ENCODE measurements around the gene GSPT1.

GSPT1 gene

GRCh38 chr16:11913425-11914079, 2.2 kb downstream of the GSPT1 start:
- peak; percentile 18 for DNase-seq (ENCODE audit: low spot score)

- DNase-seq (ENCODE audit: low spot score), result peak; percentile 41
Observed at GRCh38 chr16:11909653-11910545, 5.9 kb downstream of the GSPT1 start.

GRCh38 chr16:11907160-11907970, 8.4 kb downstream of the GSPT1 start:
- no peak for DNase-seq (ENCODE audit: low spot score)

GRCh38 chr16:11903906-11904305, 11.8 kb downstream of the GSPT1 start:
- DNase-seq (ENCODE audit: low spot score), result no peak

- no peak for DNase-seq (ENCODE audit: low spot score)
Observed at GRCh38 chr16:11901091-11901490, 14.7 kb downstream of the GSPT1 start.

GRCh38 chr16:11896486-11897176, 19.1 kb downstream of the GSPT1 start:
- DNase-seq (ENCODE audit: low spot score), result peak; percentile 57

GRCh38 chr16:11893571-11893970, 22.2 kb downstream of the GSPT1 start:
- no peak for DNase-seq (ENCODE audit: low spot score)

GRCh38 chr16:11892761-11893160, 23.0 kb downstream of the GSPT1 start:
- DNase-seq (ENCODE audit: low spot score), result no peak

- no peak for DNase-seq (ENCODE audit: low spot score)
Observed at GRCh38 chr16:11890231-11890965, 25.4 kb downstream of the GSPT1 start.

- no peak for DNase-seq (ENCODE audit: low spot score)
Observed at GRCh38 chr16:11886881-11887280, 28.9 kb downstream of the GSPT1 start.

- no peak for DNase-seq (ENCODE audit: low spot score)
Observed at GRCh38 chr16:11884035-11884434, 31.7 kb downstream of the GSPT1 start.

- no peak for DNase-seq (ENCODE audit: low spot score)
Observed at GRCh38 chr16:11880007-11880406, 35.7 kb downstream of the GSPT1 start.

GRCh38 chr16:11877374-11877773, 38.4 kb downstream of the GSPT1 start:
- no peak for DNase-seq (ENCODE audit: low spot score)

GRCh38 chr16:11876306-11876705, 39.5 kb downstream of the GSPT1 start:
- no peak for DNase-seq (ENCODE audit: low spot score)

GRCh38 chr16:11875721-11876120, 40.0 kb downstream of the GSPT1 start:
- no peak for DNase-seq (ENCODE audit: low spot score)

GRCh38 chr16:11871193-11871592, 44.6 kb downstream of the GSPT1 start:
- no peak for DNase-seq (ENCODE audit: low spot score)

- no peak for DNase-seq (ENCODE audit: low spot score)
Observed at GRCh38 chr16:11870399-11870798, 45.4 kb downstream of the GSPT1 start.

- DNase-seq (ENCODE audit: low spot score), result no peak
Observed at GRCh38 chr16:11869353-11870228, 46.2 kb downstream of the GSPT1 start.

- no peak for DNase-seq (ENCODE audit: low spot score)
Observed at GRCh38 chr16:11868412-11868980, 47.3 kb downstream of the GSPT1 start.

- no peak for DNase-seq (ENCODE audit: low spot score)
Observed at GRCh38 chr16:11862489-11862888, 53.3 kb downstream of the GSPT1 start.

Data from AG08396 (cell line).